Activated CD4-positive, alpha-beta memory T cell treated with anti-CD3 and anti-CD28 coated beads, Interleukin-2, amount 10 ng/mL, durations not matched to agents 7 days and 5 days (primary cell): ENCODE measurements around the gene MAPT. TPM values are rescaled to one million over a fixed set of nuclear protein-coding genes. Genes with fewer than 3 reads are reported as not detected.
"Not testable (repeated sequence)": the region's sequence is repeated elsewhere in the genome, so short reads cannot be mapped to it uniquely, and the experiment has no call there.

Experiments used
- CTCF ChIA-PET: fragments of 350-600 bp; sonication (Branson Sonifier 250); formaldehyde crosslinking; loops from one replicate; lab custom pipeline; 2021; ENCODE audit warnings: antibody characterized with exemption, inconsistent platforms; lab: Charles Lee
- POLR2A ChIA-PET: fragments of 350-600 bp; sonication (Branson Sonifier 250); formaldehyde crosslinking; loops from one replicate; lab custom pipeline; 2021; ENCODE audit warnings: antibody characterized with exemption; lab: Charles Lee
- DNase-seq: peaks from one replicate; pipeline ENCODE4 v3.0.0-alpha.2; 2020
- H3K27ac Mint-ChIP-seq: one replicate; pipeline ENCODE4 v1.8.0; 2021; ENCODE audit warnings: mild to moderate bottlenecking, mixed read lengths
- H3K27me3 Mint-ChIP-seq: one replicate; pipeline ENCODE4 v1.8.0; 2021; ENCODE audit warnings: mixed read lengths
- H3K36me3 Mint-ChIP-seq: one replicate; pipeline ENCODE4 v1.8.0; 2021; ENCODE audit warnings: low read depth, mixed read lengths
- H3K4me1 Mint-ChIP-seq: one replicate; pipeline ENCODE4 v1.8.0; 2021; ENCODE audit warnings: mixed read lengths
- H3K4me3 Mint-ChIP-seq: one replicate; pipeline ENCODE4 v1.8.0; 2021; ENCODE audit warnings: mild to moderate bottlenecking, mixed read lengths
- H3K9me3 Mint-ChIP-seq: one replicate; pipeline ENCODE4 v1.8.0; 2021; ENCODE audit warnings: mixed read lengths
- total RNA-seq, 2 experiments: library from RNA; stranded (reverse); gene quantifications; one replicate each; pipeline ENCODE4 v1.2.3, GENCODE V29; 2021

Gene MAPT
- total RNA-seq, 2 experiments from 2014 or later, result 0.15 to 0.70 TPM

DNA sequence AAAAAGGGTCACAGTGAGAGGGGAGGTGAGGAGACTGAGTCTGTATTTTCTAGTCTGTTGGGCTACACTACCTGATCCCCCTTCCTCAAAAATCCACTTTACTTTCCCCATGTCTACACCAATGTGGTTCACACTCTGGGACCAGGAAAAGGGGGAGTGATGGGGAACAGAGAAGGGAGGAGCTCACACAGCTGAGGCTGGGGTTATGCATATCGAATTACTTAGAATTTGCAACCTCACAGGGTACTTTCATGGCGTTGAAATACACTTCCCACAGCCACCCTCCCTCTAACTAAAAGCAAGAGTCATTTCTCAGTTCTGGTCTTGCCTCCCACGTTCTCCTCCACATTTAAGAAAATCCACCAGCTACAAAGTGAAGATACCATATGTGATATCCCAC is 14.1 kb downstream of the MAPT start:
- peaks cover 6% of the 10 kb centered on the region for H3K9me3 Mint-ChIP-seq

DNA sequence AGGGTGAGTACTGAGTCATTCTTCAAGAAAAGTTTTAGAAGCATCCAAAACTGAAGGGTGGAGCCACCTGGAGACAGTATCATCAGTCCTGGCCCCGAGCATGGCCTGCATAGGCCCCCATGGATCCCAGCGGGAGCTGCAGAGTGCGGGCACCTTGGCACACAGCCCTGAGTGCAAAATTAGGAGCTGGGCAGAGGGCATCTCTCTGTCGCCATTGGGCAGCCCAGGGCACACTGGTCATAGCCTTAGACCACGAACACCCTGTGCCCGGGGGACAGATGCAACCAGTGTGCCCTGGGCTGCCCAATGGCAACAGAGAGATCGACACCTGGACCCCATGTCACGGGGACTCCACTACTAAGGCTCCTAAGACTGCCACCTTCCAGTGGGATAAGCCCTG is 14.6 kb downstream of the MAPT start:
- Mint-ChIP-seq H3K27me3 (peaks cover 9% of the 10 kb centered on the region), H3K9me3 (peaks cover 6% of the 10 kb centered on the region), H3K4me1 (peaks cover 29% of the 10 kb centered on the region), H3K27ac (no peak overlapping the region), H3K36me3 (peaks cover 6% of the 10 kb centered on the region), H3K4me3 (no peak overlapping the region)
- ChIA-PET POLR2A (no interaction called here), CTCF (interaction anchor here (0.8 kb wide), 1 partner anchor 54 kb away, joined by 3 read pairs; no protein-coding TSS in a partner anchor)
- no peak for DNase-seq

More for the DNA sequence above, 14.1 kb downstream of the MAPT start:
- Mint-ChIP-seq H3K27me3 (peaks cover 9% of the 10 kb centered on the region), H3K27ac (no peak overlapping the region), H3K36me3 (peaks cover 6% of the 10 kb centered on the region), H3K4me3 (no peak overlapping the region), H3K4me1 (peaks cover 26% of the 10 kb centered on the region)
- ChIA-PET CTCF (interaction anchor here (0.8 kb wide), 1 partner anchor 54 kb away, joined by 3 read pairs; no protein-coding TSS in a partner anchor), POLR2A (no interaction called here)
- no peak for DNase-seq

DNA sequence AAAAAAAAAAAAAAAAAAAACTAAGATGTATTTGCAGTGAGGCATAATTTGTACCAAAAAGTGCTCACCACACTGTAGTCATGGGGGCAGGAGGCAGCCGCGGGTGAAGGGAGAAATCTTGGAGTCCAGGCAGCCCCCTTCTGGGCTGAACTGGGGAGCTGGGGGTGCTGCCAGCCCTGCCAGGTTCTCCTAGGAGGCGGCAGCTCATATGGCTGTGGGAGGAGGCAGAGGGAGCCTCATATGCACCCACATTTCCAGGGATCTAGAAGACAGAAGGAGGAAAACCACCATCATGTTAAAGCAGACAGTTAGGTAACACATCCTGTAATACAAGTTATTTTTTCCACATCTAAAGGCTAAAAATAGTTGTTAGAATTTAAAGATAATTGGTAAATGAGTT is 16.3 kb downstream of the MAPT start:
- DNase-seq, result no peak
- Mint-ChIP-seq H3K36me3 (peaks cover 6% of the 10 kb centered on the region), H3K4me1 (peaks cover 33% of the 10 kb centered on the region), H3K4me3 (no peak overlapping the region), H3K27me3 (peaks cover 14% of the 10 kb centered on the region), H3K9me3 (peaks cover 6% of the 10 kb centered on the region), H3K27ac (no peak overlapping the region)
- ChIA-PET CTCF (no interaction called here), POLR2A (no interaction called here)

DNA sequence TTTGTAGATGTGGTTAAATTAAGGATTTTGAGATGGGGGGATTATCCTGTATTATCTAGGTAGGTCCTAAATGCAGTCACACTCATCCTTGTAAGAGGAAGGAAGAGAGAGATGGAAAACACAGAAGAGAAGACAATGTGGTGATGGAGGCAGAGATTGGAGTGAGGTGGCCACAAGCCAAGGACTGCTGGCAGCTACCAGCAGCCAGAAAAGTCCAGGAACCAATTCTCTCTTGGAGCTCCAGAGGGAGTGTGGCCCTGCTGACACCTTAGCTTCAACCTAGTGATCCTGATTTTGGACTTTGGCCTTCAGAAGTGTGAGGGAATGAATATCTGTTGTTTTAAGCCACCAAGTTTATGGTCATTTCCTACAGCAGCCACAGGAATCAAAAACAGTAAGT is 18.0 kb downstream of the MAPT start:
- H3K9me3 Mint-ChIP-seq, result peaks cover 6% of the 10 kb centered on the region
- H3K27me3 Mint-ChIP-seq, result peaks cover 14% of the 10 kb centered on the region
- no peak for DNase-seq
- no peak overlapping the region for H3K27ac Mint-ChIP-seq
- H3K36me3 Mint-ChIP-seq, result peaks cover 6% of the 10 kb centered on the region
- H3K4me1 Mint-ChIP-seq, result peaks cover 26% of the 10 kb centered on the region
- ChIA-PET CTCF (interaction anchor here (1.6 kb wide), 1 partner anchor 34 kb away, joined by 4 read pairs; no protein-coding TSS in a partner anchor), POLR2A (no interaction called here)
- H3K4me3 Mint-ChIP-seq, result no peak overlapping the region

DNA sequence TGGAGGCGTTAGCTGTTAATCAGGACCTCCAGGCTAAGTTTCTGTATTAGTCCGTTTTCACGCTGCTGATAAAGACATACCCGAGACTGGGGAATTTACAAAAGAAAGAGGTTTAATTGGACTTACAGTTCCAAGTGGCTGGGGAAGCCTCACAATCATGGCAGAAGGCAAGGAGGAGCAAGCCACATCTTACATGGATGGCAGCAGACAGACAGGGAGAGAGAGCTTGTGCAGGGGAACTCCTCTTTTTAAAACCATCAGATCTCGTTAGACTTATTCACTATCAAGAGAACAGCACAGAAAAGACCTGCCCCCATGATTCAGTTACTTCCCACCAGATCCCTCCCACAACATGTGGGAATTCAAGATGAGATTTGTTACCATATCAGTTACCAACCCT is 18.7 kb downstream of the MAPT start:
- POLR2A ChIA-PET, H3K27ac Mint-ChIP-seq, H3K9me3 Mint-ChIP-seq, H3K36me3 Mint-ChIP-seq, DNase-seq, H3K4me3 Mint-ChIP-seq: not testable (repeated sequence)
- CTCF ChIA-PET, result interaction anchor here (1.6 kb wide), 1 partner anchor 33 kb away, joined by 4 read pairs; no protein-coding TSS in a partner anchor
- peaks cover 16% of the 10 kb centered on the region for H3K27me3 Mint-ChIP-seq
- peaks cover 19% of the 10 kb centered on the region for H3K4me1 Mint-ChIP-seq

DNA sequence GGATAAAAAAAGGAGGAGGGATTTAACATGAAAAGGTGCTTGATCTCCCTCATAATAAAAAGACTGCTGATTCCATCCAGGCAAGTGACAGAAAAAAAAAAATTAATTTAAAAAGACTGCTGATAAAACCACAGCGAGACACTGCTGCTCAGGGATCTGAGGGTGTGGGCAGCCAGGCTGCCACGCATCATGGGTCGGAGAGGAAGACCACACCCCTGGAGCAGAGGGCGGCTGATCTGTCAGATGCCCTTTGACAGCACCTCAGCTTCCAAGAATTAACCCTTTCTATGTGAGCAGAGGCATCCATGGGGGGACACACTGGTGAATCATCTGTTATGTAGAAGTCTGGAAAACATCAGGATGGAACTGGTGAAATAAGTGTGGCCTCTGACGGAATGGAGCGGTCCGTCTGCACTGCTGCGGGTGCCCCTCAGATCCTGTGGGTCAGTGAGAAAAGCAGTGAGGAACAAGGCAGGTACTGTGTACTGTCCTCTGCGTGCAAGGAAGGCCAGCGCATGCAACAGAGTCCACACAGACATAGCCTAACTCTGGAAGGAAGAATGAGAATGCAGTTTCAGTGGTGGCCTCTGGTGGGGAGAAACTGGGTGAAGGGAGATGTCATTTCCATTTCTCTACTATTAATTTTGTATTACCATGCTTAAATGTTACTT is 19.8 kb downstream of the MAPT start:
- Mint-ChIP-seq H3K9me3 (peaks cover 6% of the 10 kb centered on the region), H3K36me3 (peaks cover 6% of the 10 kb centered on the region), H3K27ac (no peak overlapping the region), H3K27me3 (peaks cover 19% of the 10 kb centered on the region), H3K4me3 (no peak overlapping the region), H3K4me1 (peaks cover 10% of the 10 kb centered on the region)
- CTCF ChIA-PET, result interaction anchor here (0.5 to 1.6 kb wide), 2 partner anchors 12 to 32 kb away, joined by 3 to 4 read pairs; no protein-coding TSS in a partner anchor
- POLR2A ChIA-PET, result no interaction called here
- DNase-seq, result no peak

DNA sequence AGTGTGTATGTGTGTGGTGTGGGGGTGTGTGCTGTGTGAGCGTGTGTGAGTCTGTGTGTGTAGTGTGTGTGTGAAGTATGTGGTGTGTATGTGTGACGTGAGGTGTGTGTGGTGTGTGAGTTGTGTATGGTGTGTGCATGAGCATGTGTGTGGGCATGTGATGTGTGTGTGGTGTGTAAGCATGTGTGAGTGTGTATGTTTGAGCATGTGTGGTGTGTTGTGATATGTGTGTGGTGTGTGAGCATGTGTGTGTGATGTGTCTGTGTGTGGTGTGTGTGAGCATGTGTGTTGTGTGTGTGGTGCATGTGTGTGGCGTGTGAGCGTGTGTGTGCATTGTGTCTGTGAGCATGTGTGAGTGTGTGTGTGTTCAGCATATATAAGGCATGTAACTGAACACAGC is 20.9 kb downstream of the MAPT start:
- peaks cover 10% of the 10 kb centered on the region for H3K4me1 Mint-ChIP-seq
- H3K27me3 Mint-ChIP-seq, result peaks cover 19% of the 10 kb centered on the region
- CTCF ChIA-PET, result no interaction called here
- H3K4me3 Mint-ChIP-seq, result no peak overlapping the region
- peaks cover 6% of the 10 kb centered on the region for H3K9me3 Mint-ChIP-seq
- no peak overlapping the region for H3K27ac Mint-ChIP-seq
- H3K36me3 Mint-ChIP-seq, result peaks cover 6% of the 10 kb centered on the region
- DNase-seq, result no peak
- POLR2A ChIA-PET, result no interaction called here

DNA sequence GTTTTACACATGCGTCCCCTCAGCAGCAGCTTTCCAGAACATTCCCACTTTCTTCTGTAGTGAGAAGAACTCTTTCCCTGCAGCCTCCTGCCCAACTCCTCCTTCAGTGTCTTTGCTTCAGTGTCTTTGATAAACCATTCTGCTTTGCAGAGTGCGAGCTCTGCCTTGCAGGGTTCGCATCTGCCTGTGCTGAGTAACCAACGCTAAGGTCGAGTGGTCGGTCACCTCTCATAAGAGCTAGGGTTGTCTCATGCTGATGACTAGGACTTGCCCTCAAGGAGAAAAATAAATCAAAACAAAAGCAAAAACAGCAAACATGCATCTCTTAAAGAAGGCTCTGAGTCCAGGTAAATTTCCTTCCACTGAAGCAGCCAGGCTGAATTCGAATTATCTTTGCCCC is 22.7 kb downstream of the MAPT start:
- H3K9me3 Mint-ChIP-seq, result peaks cover 5% of the 10 kb centered on the region
- peaks cover 3% of the 10 kb centered on the region for H3K36me3 Mint-ChIP-seq
- ChIA-PET CTCF (no interaction called here), POLR2A (no interaction called here)
- H3K4me1 Mint-ChIP-seq, result peaks cover 10% of the 10 kb centered on the region
- peaks cover 14% of the 10 kb centered on the region for H3K27me3 Mint-ChIP-seq
- DNase-seq, result no peak
- no peak overlapping the region for H3K27ac Mint-ChIP-seq
- H3K4me3 Mint-ChIP-seq, result no peak overlapping the region

DNA sequence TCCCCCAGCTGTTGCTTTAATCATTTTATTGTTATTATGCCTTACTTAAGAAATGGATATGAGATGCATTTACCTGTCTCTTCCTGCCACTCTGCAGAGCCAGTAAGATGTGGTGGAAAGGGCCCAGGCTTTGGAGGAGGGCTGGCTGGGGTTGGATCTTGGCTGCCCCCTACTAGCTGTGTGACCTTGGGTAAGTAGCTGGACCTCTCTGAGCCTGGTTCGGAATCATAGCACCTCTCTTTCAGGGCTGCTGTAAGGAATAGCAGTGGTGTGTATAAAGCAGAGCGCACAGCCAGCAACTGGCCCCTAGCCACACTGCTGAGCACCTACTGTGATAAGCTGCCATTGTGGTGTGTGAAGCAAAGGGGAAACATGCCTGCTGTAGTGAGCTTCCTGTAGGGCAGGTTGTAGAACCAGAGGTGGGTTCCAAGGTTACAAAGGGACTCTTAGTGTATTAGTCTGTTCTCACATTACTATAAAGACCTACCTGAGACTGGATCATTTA is 23.9 kb downstream of the MAPT start:
- Mint-ChIP-seq H3K4me3 (no peak overlapping the region), H3K4me1 (peaks cover 7% of the 10 kb centered on the region), H3K27me3 (peaks cover 12% of the 10 kb centered on the region), H3K36me3 (no peaks in the 10 kb centered on the region), H3K9me3 (no peaks in the 10 kb centered on the region), H3K27ac (no peak overlapping the region)
- no peak for DNase-seq
- CTCF ChIA-PET, result no interaction called here
- POLR2A ChIA-PET, result no interaction called here

DNA sequence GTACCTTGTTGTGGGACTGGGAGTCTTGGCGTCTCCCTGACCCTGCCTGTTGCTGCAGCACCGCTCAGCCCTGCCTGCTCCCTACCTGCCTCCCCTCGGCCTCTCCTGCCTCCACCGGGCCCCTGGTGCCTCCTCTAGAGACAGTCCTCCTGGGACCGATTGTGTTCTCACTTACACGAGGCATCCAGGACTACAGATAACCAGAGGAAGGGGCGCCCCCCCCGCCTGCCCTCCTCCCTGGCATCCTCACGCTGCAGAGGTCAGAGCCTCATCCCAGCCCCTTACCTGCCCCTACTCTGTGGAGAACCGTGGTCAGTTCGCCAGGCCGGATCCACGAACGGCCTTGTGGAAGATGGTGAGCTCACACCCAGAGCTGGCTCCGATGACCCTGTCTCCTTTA is 24.8 kb downstream of the MAPT start:
- ChIA-PET CTCF (no interaction called here), POLR2A (interaction anchor here (0.6 kb wide), 1 partner anchor 80 kb away, joined by 3 read pairs; no protein-coding TSS in a partner anchor)
- Mint-ChIP-seq H3K27me3 (peaks cover 13% of the 10 kb centered on the region), H3K27ac (no peak overlapping the region), H3K4me3 (no peak overlapping the region), H3K4me1 (peaks cover 3% of the 10 kb centered on the region), H3K36me3 (no peaks in the 10 kb centered on the region), H3K9me3 (no peaks in the 10 kb centered on the region)
- no peak for DNase-seq

DNA sequence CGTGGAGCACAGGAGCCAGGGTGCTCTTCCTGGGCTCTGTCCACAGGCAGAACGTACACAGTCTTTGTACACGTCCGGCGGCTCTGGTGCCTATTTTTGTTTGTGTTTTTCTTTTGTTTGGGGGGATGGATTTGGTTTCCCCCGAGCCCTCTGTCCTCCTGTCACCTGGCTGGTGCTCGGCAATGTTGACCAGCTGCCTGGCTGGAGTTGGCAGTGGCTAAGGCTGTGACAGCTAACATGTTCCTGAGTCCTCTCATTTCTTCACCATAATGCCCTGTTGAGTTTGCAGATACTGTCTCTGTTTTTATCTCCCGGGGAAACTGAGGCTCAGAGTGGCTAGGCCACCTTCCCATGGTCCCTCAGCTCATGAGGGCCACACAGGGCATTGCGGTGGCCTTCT is 25.7 kb downstream of the MAPT start:
- ChIA-PET CTCF (no interaction called here), POLR2A (interaction anchor here (0.6 kb wide), 1 partner anchor 81 kb away, joined by 3 read pairs; no protein-coding TSS in a partner anchor)
- H3K36me3 Mint-ChIP-seq, result no peaks in the 10 kb centered on the region
- no peaks in the 10 kb centered on the region for H3K4me1 Mint-ChIP-seq
- no peaks in the 10 kb centered on the region for H3K9me3 Mint-ChIP-seq
- H3K27me3 Mint-ChIP-seq, result peaks cover 12% of the 10 kb centered on the region
- no peak for DNase-seq
- no peak overlapping the region for H3K27ac Mint-ChIP-seq
- H3K4me3 Mint-ChIP-seq, result no peak overlapping the region

DNA sequence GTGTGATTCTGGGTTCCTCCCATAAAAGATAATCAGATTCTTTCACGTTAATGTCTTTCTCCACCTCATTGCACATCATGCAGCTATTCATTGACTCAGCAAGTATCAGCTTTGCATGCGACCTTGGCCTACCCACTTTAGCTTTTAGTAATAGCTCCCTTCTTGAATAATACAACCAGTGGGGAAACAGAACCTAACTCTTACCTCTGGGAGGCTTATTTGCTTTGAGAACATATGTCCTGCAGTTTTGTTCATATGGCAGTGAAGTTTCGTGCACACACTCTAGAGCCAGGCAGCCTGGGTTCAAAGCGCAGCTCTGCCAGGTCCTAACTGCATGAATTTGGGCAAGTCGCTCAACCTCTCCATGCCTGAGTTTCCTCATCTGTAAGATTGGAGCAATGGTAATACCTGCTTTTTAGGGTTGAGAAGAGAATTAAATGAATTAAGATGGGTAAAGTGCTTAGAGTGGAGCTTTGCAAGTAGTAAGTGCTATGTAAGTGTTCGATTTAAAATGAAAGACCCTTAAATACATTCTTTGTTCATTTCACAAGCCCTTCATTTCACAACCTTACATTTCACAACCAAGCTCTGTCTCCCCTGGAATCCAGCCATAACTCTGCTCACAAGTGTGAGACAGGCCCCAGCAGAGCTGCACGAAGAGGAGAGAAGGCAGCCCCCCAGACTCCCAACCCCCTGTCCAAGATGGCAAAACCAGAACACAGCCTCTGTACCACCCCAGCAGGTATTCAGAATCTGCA is 29.3 kb downstream of the MAPT start:
- Mint-ChIP-seq H3K9me3 (no peaks in the 10 kb centered on the region), H3K4me3 (no peak overlapping the region), H3K4me1 (no peaks in the 10 kb centered on the region), H3K36me3 (no peaks in the 10 kb centered on the region), H3K27ac (no peak overlapping the region), H3K27me3 (peaks cover 4% of the 10 kb centered on the region)
- ChIA-PET CTCF (interaction anchor here (0.5 to 1.1 kb wide), 2 partner anchors 29 to 31 kb away, joined by 3 read pairs; partner anchors contain the start of gene MAPT), POLR2A (no interaction called here)
- no peak for DNase-seq

DNA sequence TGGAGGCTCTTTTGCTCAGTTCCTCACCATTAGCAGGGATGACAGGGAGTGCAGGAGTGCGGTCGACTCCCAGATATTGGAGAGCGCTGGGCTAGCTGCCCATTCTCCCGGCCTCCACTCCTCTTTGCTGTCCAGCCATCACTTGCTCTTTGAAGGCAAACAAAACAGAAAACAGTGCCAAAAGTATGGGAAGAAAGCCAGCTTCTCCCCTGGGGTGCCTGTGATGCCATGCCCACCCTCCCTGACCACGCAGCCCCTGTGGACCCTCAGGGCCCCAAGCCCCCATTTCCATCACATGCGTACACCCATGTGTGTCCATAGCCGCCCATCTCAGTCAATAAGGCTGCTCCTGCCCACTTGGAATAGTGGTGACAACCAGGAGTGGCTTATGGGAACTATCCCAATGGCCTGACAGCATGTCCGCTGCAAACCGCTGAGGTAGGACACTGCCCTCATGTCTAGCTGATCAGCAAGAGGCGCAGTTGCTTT is 30.0 kb downstream of the MAPT start:
- H3K36me3 Mint-ChIP-seq, result no peaks in the 10 kb centered on the region
- no peaks in the 10 kb centered on the region for H3K9me3 Mint-ChIP-seq
- H3K27ac Mint-ChIP-seq, result no peak overlapping the region
- no peaks in the 10 kb centered on the region for H3K4me1 Mint-ChIP-seq
- ChIA-PET POLR2A (no interaction called here), CTCF (interaction anchor here (1.1 kb wide), 1 partner anchor 30 kb away, joined by 3 read pairs; the partner anchor contains the start of gene MAPT)
- H3K27me3 Mint-ChIP-seq, result peaks cover 4% of the 10 kb centered on the region
- no peak overlapping the region for H3K4me3 Mint-ChIP-seq
- no peak for DNase-seq
